ENCODE data around the gene EDIL3. TPM values are rescaled to one million over a fixed set of nuclear protein-coding genes. Genes with fewer than 3 reads are reported as not detected.

Gene EDIL3
- total and polyA plus RNA-seq, 2 donors (not counting 1 experiment from before 2014, with no cell fraction given) = 12.1 to 149 TPM

DNA sequence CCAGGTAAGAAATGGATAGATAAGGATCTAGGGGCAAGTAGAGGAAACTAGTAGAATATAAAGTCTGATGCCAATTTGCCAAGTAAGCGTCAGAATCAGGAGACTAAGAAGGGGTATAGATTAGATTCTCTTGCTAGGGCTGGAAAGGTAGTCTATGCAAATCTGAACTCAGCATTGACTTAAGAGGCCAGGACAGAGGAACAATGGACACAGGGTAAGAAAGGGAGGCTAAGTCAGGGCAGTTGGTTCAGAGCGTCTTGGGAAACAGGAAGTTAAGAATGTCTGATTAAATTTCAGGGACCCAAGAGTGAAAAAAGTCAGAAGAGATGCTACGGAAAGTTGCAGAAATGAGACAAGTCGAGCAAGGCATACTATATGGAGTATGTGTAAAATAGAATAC lies 400.8 kb downstream of the EDIL3 start:
- H3K4me1 ChIP-seq (ENCODE audit: control insufficient read depth, extremely low read depth, insufficient read depth, low read length) = no peaks in the 10 kb centered on the region
- H3K79me2 ChIP-seq (ENCODE audit: control insufficient read depth, insufficient read depth, low read length) = no peaks in the 10 kb centered on the region
- TF ChIP-seq CTCF (conservative IDR thresholded peaks at IDR 0.05 in 1 of 2, IDR thresholded peaks at IDR 0.05 in 1 of 2; ENCODE audit: low read depth in 1 of 2, low read length in 2 of 2) (no peak), EZH2 (IDR thresholded peaks at IDR 0.05; ENCODE audit: low read length, missing control alignments) (no peak)
- no peaks in the 10 kb centered on the region for H3K36me3 ChIP-seq (ENCODE audit: control insufficient read depth, insufficient read depth, low read length)
- H3K27ac ChIP-seq (ENCODE audit: insufficient read depth, low read length) = no peak overlapping the region
- no peaks in the 10 kb centered on the region for H3K9me3 ChIP-seq (ENCODE audit: control insufficient read depth, insufficient read depth, low read depth, low read length)
- H3K9ac ChIP-seq (ENCODE audit: insufficient read depth, low read length) = no peak overlapping the region
- H4K20me1 ChIP-seq (ENCODE audit: control insufficient read depth, extremely low read depth, insufficient read depth, low read length) = peaks cover 1% of the 10 kb centered on the region
- H3K4me2 ChIP-seq (ENCODE audit: extremely low read depth, insufficient read depth, low read length) = no peak overlapping the region
- no peak overlapping the region for H3K4me3 ChIP-seq (replicated peaks in 1 of 4; ENCODE audit: control extremely low read depth in 1 of 4, insufficient read depth in 1 of 4, low read depth in 3 of 4, low read length in 4 of 4)
- H3K27me3 ChIP-seq (ENCODE audit: control insufficient read depth, insufficient read depth, low read length) = no peaks in the 10 kb centered on the region
- H2AFZ ChIP-seq (ENCODE audit: low read length) = no peak overlapping the region
- no peak for DNase-seq (ENCODE audit: low read depth in 2 of 2)

DNA sequence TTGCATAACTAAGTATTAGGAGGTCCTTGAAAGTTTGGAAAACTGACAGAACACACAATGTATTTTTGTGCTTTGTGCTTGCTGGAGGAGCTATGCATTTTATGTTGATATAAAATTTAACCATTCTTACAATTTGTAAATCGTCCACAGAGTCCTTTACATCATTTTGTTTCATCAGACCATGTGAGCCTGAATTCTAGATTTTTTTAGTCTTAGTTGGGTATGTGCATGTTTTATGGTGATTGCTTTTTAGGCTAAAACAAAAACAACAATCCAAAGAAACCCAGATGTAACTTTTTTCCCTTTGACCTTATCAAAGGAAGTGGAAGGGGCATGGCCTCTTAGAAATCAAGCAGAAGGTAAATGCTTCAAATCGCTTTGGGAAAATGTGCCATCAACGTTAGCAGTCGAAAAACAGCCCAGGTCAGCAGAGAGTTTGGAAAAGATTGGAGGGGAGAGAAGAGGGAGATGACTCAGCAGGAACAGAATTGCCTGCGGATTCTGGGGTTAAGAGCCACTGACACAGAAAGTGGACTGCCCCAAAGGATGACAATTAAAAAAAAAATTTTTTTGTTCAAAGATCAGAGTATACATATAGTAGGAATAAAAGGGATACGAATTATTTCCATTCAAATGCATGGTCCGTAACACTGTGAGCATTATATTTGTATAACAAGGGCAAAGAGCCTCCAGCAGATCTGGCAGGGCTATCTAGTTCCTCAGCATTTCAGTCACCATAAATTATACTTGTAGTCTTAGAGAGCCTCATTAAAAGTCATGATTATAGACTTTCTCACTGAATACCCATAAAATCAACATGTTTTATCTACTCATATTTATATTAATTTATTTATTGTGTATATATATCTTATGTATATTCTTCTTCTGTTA lies 410.5 kb downstream of the EDIL3 start:
- H2AFZ ChIP-seq (ENCODE audit: low read length) = no peak overlapping the region
- H3K27me3 ChIP-seq (ENCODE audit: control insufficient read depth, insufficient read depth, low read length) = no peaks in the 10 kb centered on the region
- H4K20me1 ChIP-seq (ENCODE audit: control insufficient read depth, extremely low read depth, insufficient read depth, low read length) = no peaks in the 10 kb centered on the region
- no peaks in the 10 kb centered on the region for H3K9me3 ChIP-seq (ENCODE audit: control insufficient read depth, insufficient read depth, low read depth, low read length)
- H3K4me2 ChIP-seq (ENCODE audit: extremely low read depth, insufficient read depth, low read length) = no peak overlapping the region
- H3K27ac ChIP-seq (ENCODE audit: insufficient read depth, low read length) = no peak overlapping the region
- no peak overlapping the region for H3K4me3 ChIP-seq (replicated peaks in 1 of 4; ENCODE audit: control extremely low read depth in 1 of 4, insufficient read depth in 1 of 4, low read depth in 3 of 4, low read length in 4 of 4)
- no peaks in the 10 kb centered on the region for H3K79me2 ChIP-seq (ENCODE audit: control insufficient read depth, insufficient read depth, low read length)
- no peak for TF ChIP-seq EZH2 (IDR thresholded peaks at IDR 0.05; ENCODE audit: low read length, missing control alignments)
- TF ChIP-seq CTCF (conservative IDR thresholded peaks at IDR 0.05 in 1 of 2, IDR thresholded peaks at IDR 0.05 in 1 of 2; ENCODE audit: low read depth in 1 of 2, low read length in 2 of 2) = no peak
- H3K4me1 ChIP-seq (ENCODE audit: control insufficient read depth, extremely low read depth, insufficient read depth, low read length) = no peaks in the 10 kb centered on the region
- no peak overlapping the region for H3K9ac ChIP-seq (ENCODE audit: insufficient read depth, low read length)
- H3K36me3 ChIP-seq (ENCODE audit: control insufficient read depth, insufficient read depth, low read length) = no peaks in the 10 kb centered on the region
- DNase-seq (ENCODE audit: low read depth in 2 of 2) = peak; percentile 6 to 68

DNA sequence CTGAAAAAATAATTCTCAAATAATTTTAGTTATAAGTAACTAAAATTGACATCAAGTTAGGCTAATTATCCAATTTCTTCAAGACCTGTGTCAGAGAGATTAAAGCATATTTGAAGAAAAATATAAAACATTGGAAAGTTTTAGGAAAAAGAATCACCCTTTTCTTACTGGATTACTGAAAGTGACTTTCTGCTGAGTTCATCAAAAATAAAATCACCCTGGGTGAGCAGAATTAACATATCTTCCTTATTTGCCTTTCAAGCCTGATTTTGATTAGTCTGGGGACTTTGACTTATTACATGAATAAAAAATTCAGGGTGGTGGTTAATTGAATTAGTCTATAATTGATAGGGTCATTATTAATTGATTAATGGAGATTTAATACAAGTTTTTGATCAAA lies 411.8 kb downstream of the EDIL3 start:
- H3K4me2 ChIP-seq (ENCODE audit: extremely low read depth, insufficient read depth, low read length) = no peak overlapping the region
- no peaks in the 10 kb centered on the region for H4K20me1 ChIP-seq (ENCODE audit: control insufficient read depth, extremely low read depth, insufficient read depth, low read length)
- no peaks in the 10 kb centered on the region for H3K36me3 ChIP-seq (ENCODE audit: control insufficient read depth, insufficient read depth, low read length)
- no peak overlapping the region for H3K9ac ChIP-seq (ENCODE audit: insufficient read depth, low read length)
- no peaks in the 10 kb centered on the region for H3K9me3 ChIP-seq (ENCODE audit: control insufficient read depth, insufficient read depth, low read depth, low read length)
- no peak overlapping the region for H2AFZ ChIP-seq (ENCODE audit: low read length)
- H3K4me1 ChIP-seq (ENCODE audit: control insufficient read depth, extremely low read depth, insufficient read depth, low read length) = no peaks in the 10 kb centered on the region
- H3K27me3 ChIP-seq (ENCODE audit: control insufficient read depth, insufficient read depth, low read length) = no peaks in the 10 kb centered on the region
- H3K4me3 ChIP-seq (replicated peaks in 1 of 4; ENCODE audit: control extremely low read depth in 1 of 4, insufficient read depth in 1 of 4, low read depth in 3 of 4, low read length in 4 of 4) = no peak overlapping the region
- no peak overlapping the region for H3K27ac ChIP-seq (ENCODE audit: insufficient read depth, low read length)
- TF ChIP-seq CTCF (conservative IDR thresholded peaks at IDR 0.05 in 1 of 2, IDR thresholded peaks at IDR 0.05 in 1 of 2; ENCODE audit: low read depth in 1 of 2, low read length in 2 of 2) (no peak), EZH2 (IDR thresholded peaks at IDR 0.05; ENCODE audit: low read length, missing control alignments) (no peak)
- no peak for DNase-seq (ENCODE audit: low read depth in 2 of 2)
- H3K79me2 ChIP-seq (ENCODE audit: control insufficient read depth, insufficient read depth, low read length) = no peaks in the 10 kb centered on the region

All from fibroblast of lung (primary cell).